ENCODE results near the gene SRSF2. TPM values are rescaled to one million over a fixed set of nuclear protein-coding genes. Genes with fewer than 3 reads are reported as not detected.
A peak's percentile ranks its signal among the peaks of the same experiment; 100 is the strongest.

Gene SRSF2
- total and polyA plus RNA-seq, 9 donors: 126 to 245 (median 166) TPM

- Histone ChIP-seq H3K4me1 (ENCODE audit: insufficient read depth) (no peaks in the 10 kb centered on the region), H3K36me3 (no peaks in the 10 kb centered on the region), H3K4me3 (no peak overlapping the region), H3K27ac (no peak overlapping the region), H3K27me3 (no peaks in the 10 kb centered on the region), H3K9me3 (no peaks in the 10 kb centered on the region)
- intact Hi-C loops (cut with DNase I): loop anchor here in 2 of 4 donors (5.0 to 10.0 kb wide), 2 partner anchors 94 to 196 kb away; no protein-coding TSS in a partner anchor
- TF ChIP-seq CTCF (IDR thresholded peaks at IDR 0.05) (no peak), POLR2A (IDR thresholded peaks at IDR 0.05) (no peak), EP300 (IDR thresholded peaks at IDR 0.05) (no peak)
- no peak for DNase-seq
- WGBS, 3 donors: 83 to 88% (median 86%) methylated on average over 16 of the region's 16 CpGs
Measured at GRCh38 chr17:76718516-76718915, 18.6 kb downstream of the SRSF2 start.

GRCh38 chr17:76716839-76717215 lies 20.3 kb downstream of the SRSF2 start:
- intact Hi-C loops (cut with DNase I): loop anchor here in 2 of 4 donors (5.0 to 10.0 kb wide), 2 partner anchors 92 to 195 kb away; no protein-coding TSS in a partner anchor
- 46 to 66% (median 62%) methylated on average over 6 of the region's 6 CpGs for WGBS, 3 donors
- TF ChIP-seq CTCF (IDR thresholded peaks at IDR 0.05) (no peak), POLR2A (IDR thresholded peaks at IDR 0.05) (no peak), EP300 (IDR thresholded peaks at IDR 0.05) (no peak)
- no peaks in the 10 kb centered on the region for H3K9me3 ChIP-seq
- peak in 1 of 5 donors; percentile 2 for DNase-seq
- no peaks in the 10 kb centered on the region for H3K27me3 ChIP-seq
- H3K4me3 ChIP-seq: no peak overlapping the region
- no peak overlapping the region for H3K27ac ChIP-seq
- H3K36me3 ChIP-seq: no peaks in the 10 kb centered on the region
- H3K4me1 ChIP-seq (ENCODE audit: insufficient read depth): no peaks in the 10 kb centered on the region

GRCh38 chr17:76716146-76716838 lies 20.8 kb downstream of the SRSF2 start:
- Histone ChIP-seq H3K9me3 (no peaks in the 10 kb centered on the region), H3K4me1 (ENCODE audit: insufficient read depth) (peaks cover 2% of the 10 kb centered on the region), H3K27me3 (no peaks in the 10 kb centered on the region), H3K36me3 (no peaks in the 10 kb centered on the region), H3K4me3 (no peak overlapping the region), H3K27ac (no peak overlapping the region)
- peak in 1 of 5 donors; percentile 36 for DNase-seq
- 54 to 65% (median 63%) methylated on average over 13 of the region's 13 CpGs for WGBS, 3 donors
- intact Hi-C loops (cut with DNase I): loop anchor here in 2 of 4 donors (5.0 to 10.0 kb wide), 2 partner anchors 91 to 194 kb away; no protein-coding TSS in a partner anchor
- TF ChIP-seq POLR2A (IDR thresholded peaks at IDR 0.05): no peak
- no peak for TF ChIP-seq CTCF (IDR thresholded peaks at IDR 0.05)
- no peak for TF ChIP-seq EP300 (IDR thresholded peaks at IDR 0.05)

- peak in 1 of 5 donors; percentile 35 for DNase-seq
- Histone ChIP-seq H3K27ac (no peak overlapping the region), H3K4me1 (ENCODE audit: insufficient read depth) (peaks cover 2% of the 10 kb centered on the region), H3K36me3 (no peaks in the 10 kb centered on the region), H3K27me3 (no peaks in the 10 kb centered on the region), H3K4me3 (no peak overlapping the region), H3K9me3 (no peaks in the 10 kb centered on the region)
- 70 to 84% (median 82%) methylated on average over 2 of the region's 2 CpGs for WGBS, 3 donors
- no peak for TF ChIP-seq CTCF (IDR thresholded peaks at IDR 0.05)
- no peak for TF ChIP-seq EP300 (IDR thresholded peaks at IDR 0.05)
- no peak for TF ChIP-seq POLR2A (IDR thresholded peaks at IDR 0.05)
- intact Hi-C loops (cut with DNase I): loop anchor here in 2 of 4 donors (5.0 to 10.0 kb wide), 2 partner anchors 91 to 193 kb away; no protein-coding TSS in a partner anchor
Measured at GRCh38 chr17:76715496-76715830, 21.7 kb downstream of the SRSF2 start.
